ENCODE results near the gene ZNF714. TPM values are rescaled to one million over a fixed set of nuclear protein-coding genes. Genes with fewer than 3 reads are reported as not detected.

The ZNF714 gene
- total and polyA plus RNA-seq, 2 donors (not counting 1 experiment from before 2014, with no cell fraction given): 5.6 to 6.9 TPM

GRCh38 chr19:21047716-21048115 lies 34.3 kb upstream of the ZNF714 start:
- DNase-seq (ENCODE audit: low read depth in 2 of 2): no peak
- H3K4me1 ChIP-seq (ENCODE audit: control insufficient read depth, extremely low read depth, insufficient read depth, low read length): no peaks in the 10 kb centered on the region
- H2AFZ ChIP-seq (ENCODE audit: low read length): no peak overlapping the region
- H3K9me3 ChIP-seq (ENCODE audit: control insufficient read depth, insufficient read depth, low read depth, low read length): no peaks in the 10 kb centered on the region
- H4K20me1 ChIP-seq (ENCODE audit: control insufficient read depth, extremely low read depth, insufficient read depth, low read length): no peaks in the 10 kb centered on the region
- no peak overlapping the region for H3K9ac ChIP-seq (ENCODE audit: insufficient read depth, low read length)
- no peaks in the 10 kb centered on the region for H3K27me3 ChIP-seq (ENCODE audit: control insufficient read depth, insufficient read depth, low read length)
- TF ChIP-seq CTCF (conservative IDR thresholded peaks at IDR 0.05 in 1 of 2, IDR thresholded peaks at IDR 0.05 in 1 of 2; ENCODE audit: low read depth in 1 of 2, low read length in 2 of 2): no peak
- no peak for TF ChIP-seq EZH2 (IDR thresholded peaks at IDR 0.05; ENCODE audit: low read length, missing control alignments)
- H3K4me3 ChIP-seq (replicated peaks in 1 of 4; ENCODE audit: control extremely low read depth in 1 of 4, insufficient read depth in 1 of 4, low read depth in 3 of 4, low read length in 4 of 4): no peak overlapping the region
- peaks cover 5% of the 10 kb centered on the region for H3K79me2 ChIP-seq (ENCODE audit: control insufficient read depth, insufficient read depth, low read length)
- H3K27ac ChIP-seq (ENCODE audit: insufficient read depth, low read length): no peak overlapping the region
- H3K4me2 ChIP-seq (ENCODE audit: extremely low read depth, insufficient read depth, low read length): no peak overlapping the region
- H3K36me3 ChIP-seq (ENCODE audit: control insufficient read depth, insufficient read depth, low read length): peaks cover 1% of the 10 kb centered on the region

- no peak overlapping the region for H3K27ac ChIP-seq (ENCODE audit: insufficient read depth, low read length)
- no peak overlapping the region for H3K9ac ChIP-seq (ENCODE audit: insufficient read depth, low read length)
- H3K4me2 ChIP-seq (ENCODE audit: extremely low read depth, insufficient read depth, low read length): no peak overlapping the region
- no peaks in the 10 kb centered on the region for H3K27me3 ChIP-seq (ENCODE audit: control insufficient read depth, insufficient read depth, low read length)
- no peaks in the 10 kb centered on the region for H3K9me3 ChIP-seq (ENCODE audit: control insufficient read depth, insufficient read depth, low read depth, low read length)
- no peaks in the 10 kb centered on the region for H4K20me1 ChIP-seq (ENCODE audit: control insufficient read depth, extremely low read depth, insufficient read depth, low read length)
- no peak overlapping the region for H3K4me3 ChIP-seq (replicated peaks in 1 of 4; ENCODE audit: control extremely low read depth in 1 of 4, insufficient read depth in 1 of 4, low read depth in 3 of 4, low read length in 4 of 4)
- H3K79me2 ChIP-seq (ENCODE audit: control insufficient read depth, insufficient read depth, low read length): no peaks in the 10 kb centered on the region
- no peak overlapping the region for H2AFZ ChIP-seq (ENCODE audit: low read length)
- H3K36me3 ChIP-seq (ENCODE audit: control insufficient read depth, insufficient read depth, low read length): peaks cover 2% of the 10 kb centered on the region
- no peak for DNase-seq (ENCODE audit: low read depth in 2 of 2)
- H3K4me1 ChIP-seq (ENCODE audit: control insufficient read depth, extremely low read depth, insufficient read depth, low read length): no peaks in the 10 kb centered on the region
- no peak for TF ChIP-seq EZH2 (IDR thresholded peaks at IDR 0.05; ENCODE audit: low read length, missing control alignments)
- TF ChIP-seq CTCF (conservative IDR thresholded peaks at IDR 0.05 in 1 of 2, IDR thresholded peaks at IDR 0.05 in 1 of 2; ENCODE audit: low read depth in 1 of 2, low read length in 2 of 2): no peak
Measured at GRCh38 chr19:21052902-21053301, 29.1 kb upstream of the ZNF714 start.

- Histone ChIP-seq H3K9me3 (ENCODE audit: control insufficient read depth, insufficient read depth, low read depth, low read length) (no peaks in the 10 kb centered on the region), H2AFZ (ENCODE audit: low read length) (no peak overlapping the region), H3K4me1 (ENCODE audit: control insufficient read depth, extremely low read depth, insufficient read depth, low read length) (no peaks in the 10 kb centered on the region), H3K27me3 (ENCODE audit: control insufficient read depth, insufficient read depth, low read length) (no peaks in the 10 kb centered on the region), H3K4me3 (replicated peaks in 1 of 4; ENCODE audit: control extremely low read depth in 1 of 4, insufficient read depth in 1 of 4, low read depth in 3 of 4, low read length in 4 of 4) (no peak overlapping the region), H4K20me1 (ENCODE audit: control insufficient read depth, extremely low read depth, insufficient read depth, low read length) (no peaks in the 10 kb centered on the region), H3K4me2 (ENCODE audit: extremely low read depth, insufficient read depth, low read length) (no peak overlapping the region), H3K79me2 (ENCODE audit: control insufficient read depth, insufficient read depth, low read length) (no peaks in the 10 kb centered on the region), H3K27ac (ENCODE audit: insufficient read depth, low read length) (no peak overlapping the region), H3K9ac (ENCODE audit: insufficient read depth, low read length) (no peak overlapping the region), H3K36me3 (ENCODE audit: control insufficient read depth, insufficient read depth, low read length) (no peaks in the 10 kb centered on the region)
- no peak for DNase-seq (ENCODE audit: low read depth in 2 of 2)
- TF ChIP-seq CTCF (conservative IDR thresholded peaks at IDR 0.05 in 1 of 2, IDR thresholded peaks at IDR 0.05 in 1 of 2; ENCODE audit: low read depth in 1 of 2, low read length in 2 of 2) (no peak), EZH2 (IDR thresholded peaks at IDR 0.05; ENCODE audit: low read length, missing control alignments) (no peak)
Measured at GRCh38 chr19:21065336-21065735, 16.7 kb upstream of the ZNF714 start.
